GM19455 (cell line): ENCODE data around the gene RBM10.
A peak's percentile ranks its signal among the peaks of the same experiment; 100 is the strongest.

ENCODE experiments used
- ATAC-seq: cut with Tn5 transposase; IDR thresholded peaks from one replicate; pipeline ENCODE4 v1.9.1; 2021; ENCODE audit not compliant: unreplicated experiment

Gene RBM10

GRCh38 chrX:47174846-47175587, 30.0 kb downstream of the RBM10 start:
- ATAC-seq: no peak

- ATAC-seq: no peak
These were observed 30.6 kb downstream of the RBM10 start for GRCh38 chrX:47175588-47175980.

- no peak for ATAC-seq
These were observed 31.2 kb downstream of the RBM10 start for GRCh38 chrX:47176101-47176740.

- ATAC-seq: no peak
These were observed 32.1 kb downstream of the RBM10 start for GRCh38 chrX:47177079-47177478.

- ATAC-seq: no peak
These were observed 33.3 kb downstream of the RBM10 start for GRCh38 chrX:47178337-47178736.

- ATAC-seq: no peak
These were observed 34.4 kb downstream of the RBM10 start for GRCh38 chrX:47179221-47179927.

GRCh38 chrX:47179928-47180255, 34.9 kb downstream of the RBM10 start:
- no peak for ATAC-seq

GRCh38 chrX:47180346-47180745, 35.3 kb downstream of the RBM10 start:
- no peak for ATAC-seq

- no peak for ATAC-seq
These were observed 36.3 kb downstream of the RBM10 start for GRCh38 chrX:47181301-47181700.

- ATAC-seq: no peak
These were observed 37.2 kb downstream of the RBM10 start for GRCh38 chrX:47182106-47182700.

- ATAC-seq: no peak
These were observed 39.5 kb downstream of the RBM10 start for GRCh38 chrX:47184486-47184885.

- ATAC-seq: no peak
These were observed 40.2 kb downstream of the RBM10 start for GRCh38 chrX:47185241-47185640.

- ATAC-seq: no peak
These were observed 41.2 kb downstream of the RBM10 start for GRCh38 chrX:47186096-47186740.

GRCh38 chrX:47187106-47187677, 42.2 kb downstream of the RBM10 start:
- no peak for ATAC-seq

- no peak for ATAC-seq
These were observed 44.9 kb downstream of the RBM10 start for GRCh38 chrX:47189906-47190305.

- ATAC-seq: peak; percentile 63
These were observed 45.6 kb downstream of the RBM10 start for GRCh38 chrX:47190445-47191269.

- ATAC-seq: no peak
These were observed 46.3 kb downstream of the RBM10 start for GRCh38 chrX:47191331-47191730.

- no peak for ATAC-seq
These were observed 46.9 kb downstream of the RBM10 start for GRCh38 chrX:47191806-47192401.

GRCh38 chrX:47193475-47194193, 48.6 kb downstream of the RBM10 start, which contains the start of gene UBA1:
UBA1 (plus strand) TSS chrX:47193829; CDS start chrX:47198803, 4,974 bp downstream.
- peak; percentile 55 for ATAC-seq
